HG03097 (cell line): ENCODE data around the gene PLEKHA1.

ENCODE experiments used
- ATAC-seq: cut with Tn5 transposase; IDR thresholded peaks from one replicate; pipeline ENCODE4 v1.9.1; 2021; ENCODE audit not compliant: unreplicated experiment, low FRiP score

Gene PLEKHA1

DNA sequence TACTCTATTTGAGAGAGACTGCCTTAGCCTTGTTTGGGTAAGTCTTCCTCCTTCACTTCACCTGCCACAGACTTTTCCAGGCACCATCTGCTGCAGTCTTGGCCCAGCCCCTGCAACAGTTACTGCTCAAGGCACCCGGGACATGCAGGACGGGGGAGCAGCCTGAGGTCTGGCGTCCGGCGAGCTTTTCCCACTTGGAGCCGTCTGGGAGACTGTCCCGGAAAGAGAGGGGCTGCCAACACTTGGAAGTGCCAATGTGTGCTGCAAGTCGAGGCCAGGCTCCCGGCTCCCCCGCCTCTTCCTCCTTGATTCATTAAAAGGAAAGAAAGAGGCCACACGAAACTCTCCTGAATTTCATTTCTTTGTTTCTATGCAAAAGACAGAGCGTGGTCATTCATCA is 100.6 kb downstream of the PLEKHA1 start:
- ATAC-seq = no peak

DNA sequence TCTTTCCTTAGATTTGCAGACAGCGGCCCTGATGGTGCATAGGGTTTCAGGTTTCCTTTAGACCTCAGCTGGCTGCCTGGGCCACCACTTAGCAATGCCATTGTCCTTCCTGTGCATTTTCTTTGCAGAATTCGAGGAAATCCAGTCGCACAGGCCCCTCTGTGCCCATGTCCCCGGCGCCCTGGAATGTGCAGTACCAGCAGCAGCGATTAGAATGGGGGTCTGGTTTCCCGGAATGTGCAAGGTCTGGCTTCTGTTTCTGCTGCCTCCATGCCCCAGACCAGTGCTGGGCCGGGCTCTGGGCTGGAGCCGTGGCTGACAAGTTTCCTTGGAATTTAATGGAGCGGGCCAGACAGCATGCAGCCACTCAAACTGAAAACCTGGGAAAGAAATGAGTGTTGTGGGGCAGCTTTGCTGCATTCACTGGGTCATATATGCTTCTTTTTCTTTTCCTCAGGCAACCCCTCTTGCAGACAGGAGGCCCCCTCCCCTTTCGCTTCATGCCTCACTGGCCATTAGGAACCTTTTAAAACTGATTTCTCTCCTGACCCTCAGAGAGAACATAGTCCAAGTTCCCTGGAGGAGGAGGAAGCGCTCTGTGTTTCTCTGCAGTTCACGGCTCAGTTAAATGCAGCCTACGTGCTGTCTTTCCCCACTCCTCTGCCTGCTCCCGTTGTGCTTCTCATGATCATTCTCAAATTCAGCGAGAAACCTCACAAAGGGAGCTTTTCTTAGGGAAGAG is 101.3 kb downstream of the PLEKHA1 start:
- no peak for ATAC-seq

DNA sequence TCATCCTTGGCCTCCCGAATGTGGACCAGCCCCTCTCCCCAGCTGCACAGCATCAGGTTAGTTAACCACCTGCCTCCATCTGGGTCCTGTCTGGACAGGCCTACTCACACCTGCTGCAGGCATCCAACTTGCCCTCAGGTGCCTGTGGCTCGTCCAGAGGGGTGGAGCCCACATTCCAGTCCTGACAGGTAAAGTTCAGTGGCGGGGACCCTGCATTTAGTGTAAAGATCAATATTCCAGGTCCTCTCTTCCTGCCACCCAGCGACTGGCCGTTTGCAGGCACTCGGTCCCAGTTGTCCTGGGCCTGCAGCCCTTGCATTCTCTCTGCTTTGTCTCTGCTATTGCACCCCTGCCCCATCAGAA is 101.8 kb downstream of the PLEKHA1 start:
- no peak for ATAC-seq

DNA sequence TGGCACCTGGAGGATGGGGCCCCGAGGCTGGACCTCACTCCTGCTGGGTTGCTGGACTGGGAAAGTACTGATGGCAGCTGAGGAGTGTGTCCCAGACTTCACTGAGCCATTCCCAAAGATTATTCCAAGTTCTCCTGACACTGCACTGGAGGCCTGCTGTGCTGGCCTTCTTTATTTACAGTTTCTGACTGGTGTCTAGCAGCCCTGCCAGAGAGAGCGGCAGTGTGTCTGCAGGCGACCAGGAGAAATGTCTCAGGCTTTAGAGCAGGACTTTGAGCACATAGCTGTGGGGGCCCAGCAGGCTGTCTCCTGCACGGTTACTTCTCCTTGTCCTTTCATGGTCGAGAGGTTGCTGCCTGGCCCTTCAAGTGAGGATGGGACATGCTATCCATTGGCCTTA is 102.9 kb downstream of the PLEKHA1 start:
- no peak for ATAC-seq

DNA sequence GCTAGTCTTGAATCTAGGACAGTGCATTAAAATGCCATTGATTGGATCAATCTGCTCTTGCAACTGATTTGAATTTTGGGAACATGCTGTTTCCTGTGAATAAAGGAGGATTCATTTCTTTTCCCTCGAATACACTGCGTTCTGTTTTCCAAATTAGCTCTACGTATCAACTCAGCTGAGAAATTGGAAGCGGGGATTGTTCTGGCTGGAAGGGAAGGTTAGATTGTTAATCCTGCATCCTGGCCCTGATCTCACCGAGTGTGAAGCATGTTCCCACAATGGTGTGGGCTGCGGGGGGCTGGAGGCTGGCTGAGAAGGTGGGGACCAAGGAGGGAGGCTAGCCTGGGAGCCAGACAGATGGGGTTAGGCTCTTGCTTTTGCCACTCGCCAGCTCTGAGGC is 104.5 kb downstream of the PLEKHA1 start:
- ATAC-seq = no peak

DNA sequence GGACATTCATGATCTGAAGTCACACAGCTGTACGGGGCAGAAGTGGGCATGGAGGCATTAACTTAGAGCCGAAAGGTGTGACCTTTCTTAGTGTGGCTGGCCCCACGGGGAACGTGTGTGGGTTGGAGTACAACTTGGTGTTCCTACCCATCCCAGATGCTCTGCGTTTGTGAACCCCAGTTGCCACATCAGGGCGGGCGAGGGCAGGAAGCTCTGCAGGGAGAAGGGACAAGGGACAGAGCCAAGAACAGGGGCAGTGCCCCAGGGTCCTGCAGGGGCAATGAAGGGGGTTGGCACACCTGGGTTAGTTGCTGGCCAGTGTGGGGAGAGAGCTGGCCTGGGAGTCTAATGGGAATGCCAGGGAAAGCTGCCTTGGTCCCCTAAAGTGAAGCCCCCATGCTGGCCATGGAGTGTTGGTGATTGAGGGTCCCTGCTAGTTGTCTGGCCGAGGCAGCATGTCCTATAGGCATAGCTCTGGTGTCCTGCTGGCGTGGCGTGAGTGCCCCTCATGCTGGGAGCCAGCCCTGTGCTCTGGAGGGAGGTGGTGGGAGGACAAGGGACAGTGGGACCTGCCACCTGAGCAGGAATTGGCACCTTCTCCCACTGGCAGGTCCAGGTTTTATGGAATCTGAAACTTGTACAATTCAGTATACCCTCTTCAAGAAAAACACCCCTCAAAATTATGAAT is 105.8 kb downstream of the PLEKHA1 start:
- no peak for ATAC-seq

DNA sequence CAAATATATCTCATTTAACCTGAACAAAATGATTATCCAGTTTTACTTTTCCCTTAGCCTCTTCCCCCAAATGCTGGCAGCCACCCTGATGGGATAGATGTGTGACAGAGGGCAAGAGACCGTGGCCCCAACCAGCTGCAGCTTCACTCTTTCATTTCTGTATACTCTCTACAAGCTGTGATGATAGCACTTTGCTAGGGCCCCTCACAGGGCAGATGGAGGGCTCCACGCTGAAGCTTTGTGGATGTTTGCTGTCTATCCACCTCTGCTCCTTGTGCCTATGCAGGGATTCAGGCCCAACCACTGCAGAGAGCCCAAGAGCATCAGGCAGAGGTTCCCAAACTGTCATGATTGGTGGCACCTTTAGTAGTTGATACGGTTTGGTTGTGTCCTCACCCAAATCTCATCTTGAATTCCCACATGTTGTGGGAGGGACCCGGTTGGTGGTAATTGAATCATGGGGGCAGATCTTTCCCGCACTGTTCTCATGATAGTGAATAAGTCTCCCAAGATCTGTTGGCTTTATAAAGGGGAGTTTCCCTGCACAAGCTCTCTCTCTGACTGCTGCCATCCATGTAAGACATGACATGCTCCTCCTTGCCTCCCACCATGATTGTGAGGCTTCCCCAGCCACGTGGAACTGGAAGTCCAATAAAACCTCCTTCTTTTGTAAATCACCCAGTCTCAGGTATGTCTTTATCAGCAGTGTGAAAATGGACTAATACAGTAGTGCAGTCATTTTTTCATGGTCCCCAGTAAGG is 107.0 kb downstream of the PLEKHA1 start:
- ATAC-seq = no peak
